ENCODE data around the gene AGPAT1. TPM values are rescaled to one million over a fixed set of nuclear protein-coding genes. Genes with fewer than 3 reads are reported as not detected.
A peak's percentile ranks its signal among the peaks of the same experiment; 100 is the strongest.

AGPAT1 gene
- total and polyA plus RNA-seq, 2 of the 13 experiments (the other 11 are each of a cell fraction or from before 2014, with no cell fraction given) = 51.3 to 139 TPM

DNA sequence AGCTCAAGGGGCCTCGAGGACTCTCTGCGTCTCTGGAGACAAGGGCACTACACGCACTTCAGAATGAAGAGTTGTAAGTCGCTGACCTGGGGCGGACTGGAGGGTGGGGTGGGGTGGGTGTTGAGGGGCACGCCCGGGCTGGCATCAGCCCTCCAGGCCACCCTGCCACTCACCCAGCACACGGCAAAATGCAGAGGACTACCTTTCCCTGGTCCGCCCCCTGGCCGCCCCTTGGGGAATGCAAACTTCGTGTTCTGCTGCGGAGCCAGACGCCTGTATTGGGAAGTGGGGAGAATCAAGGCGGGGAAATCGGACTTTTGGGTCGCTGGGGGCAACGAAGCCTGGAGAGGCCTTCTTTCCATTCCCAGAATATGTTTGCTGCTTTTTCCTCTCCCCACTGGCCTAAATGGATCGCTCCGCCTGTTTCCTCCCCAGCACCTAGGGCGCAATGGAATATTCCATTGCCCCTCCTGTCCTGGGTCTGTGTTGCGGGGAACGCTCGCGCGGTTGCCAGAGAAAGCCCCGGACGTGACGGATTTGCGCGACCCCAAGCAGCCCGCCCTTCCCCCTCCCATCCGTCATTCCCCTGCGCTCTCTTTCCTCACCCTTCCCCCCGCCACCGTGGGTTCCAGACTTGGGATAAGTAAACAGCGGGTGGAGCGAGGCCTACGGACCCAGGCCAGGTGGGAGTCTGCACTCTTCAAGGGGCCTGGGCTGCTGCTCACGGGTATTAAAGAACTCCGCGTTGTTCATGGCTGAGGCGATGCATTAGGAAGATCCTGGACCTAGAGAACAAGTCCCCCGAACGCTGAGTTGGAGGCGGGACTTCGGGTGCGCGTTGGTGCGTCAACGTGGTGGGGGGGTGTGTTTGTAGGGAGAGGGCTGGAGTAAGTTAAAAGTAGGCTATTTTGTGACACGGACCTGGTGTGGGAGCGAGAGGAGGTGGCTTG, 22.0 kb downstream of the AGPAT1 start, which contains the start of gene PPT2 (continued):
- TF ChIP-seq, protein P1, sequence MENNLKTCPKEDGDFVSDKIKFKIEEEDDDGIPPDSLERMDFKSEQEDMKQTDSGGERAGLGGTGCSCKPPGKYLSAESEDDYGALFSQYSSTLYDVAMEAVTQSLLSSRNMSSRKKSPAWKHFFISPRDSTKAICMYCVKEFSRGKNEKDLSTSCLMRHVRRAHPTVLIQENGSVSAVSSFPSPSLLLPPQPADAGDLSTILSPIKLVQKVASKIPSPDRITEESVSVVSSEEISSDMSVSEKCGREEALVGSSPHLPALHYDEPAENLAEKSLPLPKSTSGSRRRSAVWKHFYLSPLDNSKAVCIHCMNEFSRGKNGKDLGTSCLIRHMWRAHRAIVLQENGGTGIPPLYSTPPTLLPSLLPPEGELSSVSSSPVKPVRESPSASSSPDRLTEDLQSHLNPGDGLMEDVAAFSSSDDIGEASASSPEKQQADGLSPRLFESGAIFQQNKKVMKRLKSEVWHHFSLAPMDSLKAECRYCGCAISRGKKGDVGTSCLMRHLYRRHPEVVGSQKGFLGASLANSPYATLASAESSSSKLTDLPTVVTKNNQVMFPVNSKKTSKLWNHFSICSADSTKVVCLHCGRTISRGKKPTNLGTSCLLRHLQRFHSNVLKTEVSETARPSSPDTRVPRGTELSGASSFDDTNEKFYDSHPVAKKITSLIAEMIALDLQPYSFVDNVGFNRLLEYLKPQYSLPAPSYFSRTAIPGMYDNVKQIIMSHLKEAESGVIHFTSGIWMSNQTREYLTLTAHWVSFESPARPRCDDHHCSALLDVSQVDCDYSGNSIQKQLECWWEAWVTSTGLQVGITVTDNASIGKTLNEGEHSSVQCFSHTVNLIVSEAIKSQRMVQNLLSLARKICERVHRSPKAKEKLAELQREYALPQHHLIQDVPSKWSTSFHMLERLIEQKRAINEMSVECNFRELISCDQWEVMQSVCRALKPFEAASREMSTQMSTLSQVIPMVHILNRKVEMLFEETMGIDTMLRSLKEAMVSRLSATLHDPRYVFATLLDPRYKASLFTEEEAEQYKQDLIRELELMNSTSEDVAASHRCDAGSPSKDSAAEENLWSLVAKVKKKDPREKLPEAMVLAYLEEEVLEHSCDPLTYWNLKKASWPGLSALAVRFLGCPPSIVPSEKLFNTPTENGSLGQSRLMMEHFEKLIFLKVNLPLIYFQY (CRISPR knock-in tag; IDR thresholded peaks at IDR 0.05; ENCODE audit: borderline replicate concordance) = peak; percentile 45; the same call in 1 of the 2 replicates
- TF ChIP-seq, protein P2, sequence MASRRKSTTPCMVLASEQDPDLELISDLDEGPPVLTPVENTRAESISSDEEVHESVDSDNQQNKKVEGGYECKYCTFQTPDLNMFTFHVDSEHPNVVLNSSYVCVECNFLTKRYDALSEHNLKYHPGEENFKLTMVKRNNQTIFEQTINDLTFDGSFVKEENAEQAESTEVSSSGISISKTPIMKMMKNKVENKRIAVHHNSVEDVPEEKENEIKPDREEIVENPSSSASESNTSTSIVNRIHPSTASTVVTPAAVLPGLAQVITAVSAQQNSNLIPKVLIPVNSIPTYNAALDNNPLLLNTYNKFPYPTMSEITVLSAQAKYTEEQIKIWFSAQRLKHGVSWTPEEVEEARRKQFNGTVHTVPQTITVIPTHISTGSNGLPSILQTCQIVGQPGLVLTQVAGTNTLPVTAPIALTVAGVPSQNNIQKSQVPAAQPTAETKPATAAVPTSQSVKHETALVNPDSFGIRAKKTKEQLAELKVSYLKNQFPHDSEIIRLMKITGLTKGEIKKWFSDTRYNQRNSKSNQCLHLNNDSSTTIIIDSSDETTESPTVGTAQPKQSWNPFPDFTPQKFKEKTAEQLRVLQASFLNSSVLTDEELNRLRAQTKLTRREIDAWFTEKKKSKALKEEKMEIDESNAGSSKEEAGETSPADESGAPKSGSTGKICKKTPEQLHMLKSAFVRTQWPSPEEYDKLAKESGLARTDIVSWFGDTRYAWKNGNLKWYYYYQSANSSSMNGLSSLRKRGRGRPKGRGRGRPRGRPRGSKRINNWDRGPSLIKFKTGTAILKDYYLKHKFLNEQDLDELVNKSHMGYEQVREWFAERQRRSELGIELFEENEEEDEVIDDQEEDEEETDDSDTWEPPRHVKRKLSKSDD (CRISPR knock-in tag; IDR thresholded peaks at IDR 0.05; ENCODE audit: low read depth) = peak; percentile 67; the same call in 1 of the 2 replicates
- TF ChIP-seq THYN1 (CRISPR knock-in tag; IDR thresholded peaks at IDR 0.05; ENCODE audit: borderline replicate concordance, low read depth) = no peak
- TF ChIP-seq ZNF660 (CRISPR knock-in tag; IDR thresholded peaks at IDR 0.05; ENCODE audit: borderline replicate concordance, low read depth) = no peak
- TF ChIP-seq ZNF619 (CRISPR knock-in tag; IDR thresholded peaks at IDR 0.05) = peak; percentile 83
- TF ChIP-seq ZNF672 (CRISPR knock-in tag; IDR thresholded peaks at IDR 0.05) = no peak
- TF ChIP-seq RXRB (CRISPR knock-in tag; IDR thresholded peaks at IDR 0.05; ENCODE audit: borderline replicate concordance) = peak; percentile 35
- TF ChIP-seq, protein P3, sequence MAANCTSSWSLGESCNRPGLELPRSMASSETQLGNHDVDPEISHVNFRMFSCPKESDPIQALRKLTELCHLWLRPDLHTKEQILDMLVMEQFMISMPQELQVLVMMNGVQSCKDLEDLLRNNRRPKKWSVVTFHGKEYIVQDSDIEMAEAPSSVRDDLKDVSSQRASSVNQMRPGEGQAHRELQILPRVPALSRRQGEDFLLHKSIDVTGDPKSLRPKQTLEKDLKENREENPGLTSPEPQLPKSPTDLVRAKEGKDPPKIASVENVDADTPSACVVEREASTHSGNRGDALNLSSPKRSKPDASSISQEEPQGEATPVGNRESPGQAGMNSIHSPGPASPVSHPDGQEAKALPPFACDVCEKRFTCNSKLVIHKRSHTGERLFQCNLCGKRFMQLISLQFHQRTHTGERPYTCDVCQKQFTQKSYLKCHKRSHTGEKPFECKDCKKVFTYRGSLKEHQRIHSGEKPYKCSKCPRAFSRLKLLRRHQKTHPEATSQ (CRISPR knock-in tag; IDR thresholded peaks at IDR 0.05; ENCODE audit: borderline replicate concordance) = peak; percentile 31; the same call in 1 of the 2 replicates
- no peak for TF ChIP-seq ISX (CRISPR knock-in tag; conservative IDR thresholded peaks at IDR 0.05)
- TF ChIP-seq, protein P4, sequence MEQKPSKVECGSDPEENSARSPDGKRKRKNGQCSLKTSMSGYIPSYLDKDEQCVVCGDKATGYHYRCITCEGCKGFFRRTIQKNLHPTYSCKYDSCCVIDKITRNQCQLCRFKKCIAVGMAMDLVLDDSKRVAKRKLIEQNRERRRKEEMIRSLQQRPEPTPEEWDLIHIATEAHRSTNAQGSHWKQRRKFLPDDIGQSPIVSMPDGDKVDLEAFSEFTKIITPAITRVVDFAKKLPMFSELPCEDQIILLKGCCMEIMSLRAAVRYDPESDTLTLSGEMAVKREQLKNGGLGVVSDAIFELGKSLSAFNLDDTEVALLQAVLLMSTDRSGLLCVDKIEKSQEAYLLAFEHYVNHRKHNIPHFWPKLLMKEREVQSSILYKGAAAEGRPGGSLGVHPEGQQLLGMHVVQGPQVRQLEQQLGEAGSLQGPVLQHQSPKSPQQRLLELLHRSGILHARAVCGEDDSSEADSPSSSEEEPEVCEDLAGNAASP (CRISPR knock-in tag; IDR thresholded peaks at IDR 0.05; ENCODE audit: borderline replicate concordance) = peak; percentile 69
- TF ChIP-seq, protein P5, sequence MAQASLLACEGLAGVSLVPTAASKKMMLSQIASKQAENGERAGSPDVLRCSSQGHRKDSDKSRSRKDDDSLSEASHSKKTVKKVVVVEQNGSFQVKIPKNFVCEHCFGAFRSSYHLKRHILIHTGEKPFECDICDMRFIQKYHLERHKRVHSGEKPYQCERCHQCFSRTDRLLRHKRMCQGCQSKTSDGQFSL (CRISPR knock-in tag; IDR thresholded peaks at IDR 0.05) = peak; percentile 75
- TF ChIP-seq, protein P6, sequence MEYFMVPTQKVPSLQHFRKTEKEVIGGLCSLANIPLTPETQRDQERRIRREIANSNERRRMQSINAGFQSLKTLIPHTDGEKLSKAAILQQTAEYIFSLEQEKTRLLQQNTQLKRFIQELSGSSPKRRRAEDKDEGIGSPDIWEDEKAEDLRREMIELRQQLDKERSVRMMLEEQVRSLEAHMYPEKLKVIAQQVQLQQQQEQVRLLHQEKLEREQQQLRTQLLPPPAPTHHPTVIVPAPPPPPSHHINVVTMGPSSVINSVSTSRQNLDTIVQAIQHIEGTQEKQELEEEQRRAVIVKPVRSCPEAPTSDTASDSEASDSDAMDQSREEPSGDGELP (IDR thresholded peaks at IDR 0.05; ENCODE audit: borderline replicate concordance, low read depth) = peak; percentile 68; the same call in 1 of the 2 replicates
- TF ChIP-seq CCDC6 (CRISPR knock-in tag; IDR thresholded peaks at IDR 0.05) = no peak
- 0 out of 2 replicates have a peak, but pooled peaks have one; percentile 1 for TF ChIP-seq ZNF329 (CRISPR knock-in tag; IDR thresholded peaks at IDR 0.05; ENCODE audit: low read depth)
- TF ChIP-seq PCBP1 (IDR thresholded peaks at IDR 0.05; ENCODE audit: borderline replicate concordance, low read depth, low read length) = peak; percentile 90
- peak; percentile 28 for TF ChIP-seq XRCC5 (optimal IDR thresholded peaks at IDR 0.05; ENCODE audit: low read length)
